T-helper 1 cell treated with Interleukin-12 subunit alpha and Interleukin-12 subunit beta and Interleukin-4 antibody, amounts not matched to agents 30 μg/mL and 1 μg/mL, for 36 hours (primary cell): ENCODE measurements around the gene XCL2.

Experiments used
- H3K27ac Mint-ChIP-seq: one replicate; pipeline ENCODE4 v1.8.0; 2021; ENCODE audit warnings: mild to moderate bottlenecking, mixed read lengths
- H3K27me3 Mint-ChIP-seq: one replicate; pipeline ENCODE4 v1.8.0; 2021; ENCODE audit warnings: low read depth, mixed read lengths
- H3K36me3 Mint-ChIP-seq: one replicate; pipeline ENCODE4 v1.8.0; 2021; ENCODE audit warnings: low read depth, mixed read lengths
- H3K4me1 Mint-ChIP-seq: one replicate; pipeline ENCODE4 v1.8.0; 2021; ENCODE audit warnings: low read depth, mixed read lengths
- H3K4me3 Mint-ChIP-seq: one replicate; pipeline ENCODE4 v1.8.0; 2021; ENCODE audit warnings: mild to moderate bottlenecking, moderate library complexity, mixed read lengths
- H3K9me3 Mint-ChIP-seq: one replicate; pipeline ENCODE4 v1.8.0; 2021; ENCODE audit warnings: mixed read lengths

XCL2 gene

GRCh38 chr1:168491527-168492164, 52.2 kb downstream of the XCL2 start:
- Mint-ChIP-seq H3K36me3 (peaks cover 6% of the 10 kb centered on the region), H3K27ac (no peak overlapping the region), H3K4me1 (peaks cover 5% of the 10 kb centered on the region), H3K4me3 (no peak overlapping the region), H3K27me3 (peaks cover 8% of the 10 kb centered on the region), H3K9me3 (no peaks in the 10 kb centered on the region)
